ENCODE measurements around the gene ADAM22.

The ADAM22 gene

GRCh38 chr7:88214456-88214855, 280.4 kb downstream of the ADAM22 start:
- H2AFZ ChIP-seq (ENCODE audit: low read depth, low read length): no peak overlapping the region
- H3K4me1 ChIP-seq (ENCODE audit: low read length): peaks cover 23% of the 10 kb centered on the region
- no peak overlapping the region for H3K4me3 ChIP-seq (ENCODE audit: low read length)
- TF ChIP-seq EZH2phosphoT487 (IDR thresholded peaks at IDR 0.05; ENCODE audit: low read depth): no peak
- TF ChIP-seq, protein P1, sequence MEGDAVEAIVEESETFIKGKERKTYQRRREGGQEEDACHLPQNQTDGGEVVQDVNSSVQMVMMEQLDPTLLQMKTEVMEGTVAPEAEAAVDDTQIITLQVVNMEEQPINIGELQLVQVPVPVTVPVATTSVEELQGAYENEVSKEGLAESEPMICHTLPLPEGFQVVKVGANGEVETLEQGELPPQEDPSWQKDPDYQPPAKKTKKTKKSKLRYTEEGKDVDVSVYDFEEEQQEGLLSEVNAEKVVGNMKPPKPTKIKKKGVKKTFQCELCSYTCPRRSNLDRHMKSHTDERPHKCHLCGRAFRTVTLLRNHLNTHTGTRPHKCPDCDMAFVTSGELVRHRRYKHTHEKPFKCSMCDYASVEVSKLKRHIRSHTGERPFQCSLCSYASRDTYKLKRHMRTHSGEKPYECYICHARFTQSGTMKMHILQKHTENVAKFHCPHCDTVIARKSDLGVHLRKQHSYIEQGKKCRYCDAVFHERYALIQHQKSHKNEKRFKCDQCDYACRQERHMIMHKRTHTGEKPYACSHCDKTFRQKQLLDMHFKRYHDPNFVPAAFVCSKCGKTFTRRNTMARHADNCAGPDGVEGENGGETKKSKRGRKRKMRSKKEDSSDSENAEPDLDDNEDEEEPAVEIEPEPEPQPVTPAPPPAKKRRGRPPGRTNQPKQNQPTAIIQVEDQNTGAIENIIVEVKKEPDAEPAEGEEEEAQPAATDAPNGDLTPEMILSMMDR (IDR thresholded peaks at IDR 0.05; ENCODE audit: low read depth, low read length): no peak
- peaks cover 71% of the 10 kb centered on the region for H3K36me3 ChIP-seq (replicated peaks; ENCODE audit: low read depth, low read length)
- H3K9me3 ChIP-seq (ENCODE audit: insufficient read depth, low read length): no peaks in the 10 kb centered on the region
- H3K27me3 ChIP-seq (ENCODE audit: low read depth, low read length): no peaks in the 10 kb centered on the region
- no peak overlapping the region for H3K4me2 ChIP-seq (ENCODE audit: low read length)
- peaks cover 78% of the 10 kb centered on the region for H3K79me2 ChIP-seq (ENCODE audit: low read length)
- peaks cover 70% of the 10 kb centered on the region for H4K20me1 ChIP-seq (ENCODE audit: insufficient read depth, low read length)
- H3K9ac ChIP-seq (ENCODE audit: low read length): no peak overlapping the region
- H3K27ac ChIP-seq (ENCODE audit: low read length): no peak overlapping the region

- H3K4me1 ChIP-seq (ENCODE audit: low read length): peaks cover 23% of the 10 kb centered on the region
- TF ChIP-seq, protein P1 (IDR thresholded peaks at IDR 0.05; ENCODE audit: low read depth, low read length): no peak
- TF ChIP-seq EZH2phosphoT487 (IDR thresholded peaks at IDR 0.05; ENCODE audit: low read depth): no peak
- H3K79me2 ChIP-seq (ENCODE audit: low read length): peaks cover 87% of the 10 kb centered on the region
- H3K27ac ChIP-seq (ENCODE audit: low read length): no peak overlapping the region
- H3K9me3 ChIP-seq (ENCODE audit: insufficient read depth, low read length): no peaks in the 10 kb centered on the region
- no peaks in the 10 kb centered on the region for H3K27me3 ChIP-seq (ENCODE audit: low read depth, low read length)
- no peak overlapping the region for H2AFZ ChIP-seq (ENCODE audit: low read depth, low read length)
- peaks cover 69% of the 10 kb centered on the region for H4K20me1 ChIP-seq (ENCODE audit: insufficient read depth, low read length)
- no peak overlapping the region for H3K9ac ChIP-seq (ENCODE audit: low read length)
- peaks cover 65% of the 10 kb centered on the region for H3K36me3 ChIP-seq (replicated peaks; ENCODE audit: low read depth, low read length)
- H3K4me2 ChIP-seq (ENCODE audit: low read length): no peak overlapping the region
- H3K4me3 ChIP-seq (ENCODE audit: low read length): no peak overlapping the region
Measured at GRCh38 chr7:88215295-88215694, 281.2 kb downstream of the ADAM22 start.

DNA sequence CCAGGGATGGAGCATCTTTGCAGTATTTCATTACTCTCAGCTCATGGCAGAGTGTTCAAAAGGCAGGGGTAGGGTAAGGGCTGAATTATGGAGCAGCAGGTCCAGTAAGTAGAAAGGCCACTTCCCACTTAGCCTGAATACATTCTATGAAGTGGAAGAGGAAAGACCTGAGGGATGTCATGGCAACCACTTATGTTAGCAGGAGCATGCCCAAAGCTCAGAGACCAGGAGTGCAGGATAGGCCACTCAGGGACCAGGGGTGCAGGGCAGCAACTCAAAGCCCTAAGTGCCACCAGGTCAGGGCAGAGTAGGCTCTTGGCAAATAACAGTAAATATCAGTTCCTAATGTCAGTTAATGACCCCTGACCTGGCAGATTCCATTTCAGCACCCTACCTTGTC, 282.2 kb downstream of the ADAM22 start:
- H3K4me2 ChIP-seq (ENCODE audit: low read length): no peak overlapping the region
- peaks cover 88% of the 10 kb centered on the region for H3K79me2 ChIP-seq (ENCODE audit: low read length)
- peaks cover 28% of the 10 kb centered on the region for H3K4me1 ChIP-seq (ENCODE audit: low read length)
- no peaks in the 10 kb centered on the region for H3K9me3 ChIP-seq (ENCODE audit: insufficient read depth, low read length)
- no peaks in the 10 kb centered on the region for H3K27me3 ChIP-seq (ENCODE audit: low read depth, low read length)
- TF ChIP-seq, protein P1 (IDR thresholded peaks at IDR 0.05; ENCODE audit: low read depth, low read length): no peak
- TF ChIP-seq EZH2phosphoT487 (IDR thresholded peaks at IDR 0.05; ENCODE audit: low read depth): no peak
- peaks cover 58% of the 10 kb centered on the region for H3K36me3 ChIP-seq (replicated peaks; ENCODE audit: low read depth, low read length)
- peaks cover 65% of the 10 kb centered on the region for H4K20me1 ChIP-seq (ENCODE audit: insufficient read depth, low read length)
- H3K4me3 ChIP-seq (ENCODE audit: low read length): no peak overlapping the region
- H3K27ac ChIP-seq (ENCODE audit: low read length): no peak overlapping the region
- no peak overlapping the region for H2AFZ ChIP-seq (ENCODE audit: low read depth, low read length)
- H3K9ac ChIP-seq (ENCODE audit: low read length): no peak overlapping the region

DNA sequence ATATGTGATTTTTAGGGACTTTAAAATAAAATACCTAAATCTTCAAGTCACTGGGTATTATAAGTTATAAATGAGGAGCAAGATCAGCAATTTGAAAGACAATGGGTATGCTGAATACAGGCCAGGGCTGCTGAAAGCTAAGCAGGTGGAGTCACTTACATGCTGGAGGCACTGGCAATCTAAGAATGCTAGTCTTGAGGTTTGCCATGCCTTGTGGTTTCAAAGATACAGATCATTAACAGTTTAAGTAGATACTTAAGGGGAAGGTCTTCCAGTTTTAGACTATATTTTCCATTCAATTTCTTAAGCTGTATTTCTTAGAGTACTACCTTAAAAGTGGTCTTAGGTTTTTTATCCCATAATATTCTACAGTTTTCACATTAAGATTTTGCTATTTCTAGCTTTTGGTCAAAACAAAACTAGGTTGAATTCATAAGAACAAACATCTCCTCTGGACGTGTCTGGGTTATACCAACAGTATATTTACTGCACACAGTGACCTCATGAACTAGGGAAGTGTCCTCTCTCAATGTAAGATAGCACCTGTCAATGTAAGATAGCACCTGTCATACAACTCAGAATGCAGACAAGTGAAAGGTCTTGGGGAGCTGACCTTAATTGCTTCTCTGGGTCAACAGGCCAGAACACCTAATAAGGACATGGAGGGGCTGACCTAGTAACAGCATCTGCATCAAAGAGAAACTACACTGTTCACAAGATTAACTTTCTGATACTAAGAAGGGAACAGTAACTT, 283.8 kb downstream of the ADAM22 start:
- peaks cover 28% of the 10 kb centered on the region for H3K4me1 ChIP-seq (ENCODE audit: low read length)
- peak overlapping the region; percentile 99 for H3K27ac ChIP-seq (ENCODE audit: low read length)
- no peaks in the 10 kb centered on the region for H3K27me3 ChIP-seq (ENCODE audit: low read depth, low read length)
- peak overlapping the region; percentile 94 for H3K4me2 ChIP-seq (ENCODE audit: low read length)
- no peaks in the 10 kb centered on the region for H3K9me3 ChIP-seq (ENCODE audit: insufficient read depth, low read length)
- peaks cover 72% of the 10 kb centered on the region for H3K79me2 ChIP-seq (ENCODE audit: low read length)
- peak overlapping the region; percentile 87 for H3K4me3 ChIP-seq (ENCODE audit: low read length)
- TF ChIP-seq, protein P1 (IDR thresholded peaks at IDR 0.05; ENCODE audit: low read depth, low read length): no peak
- H3K36me3 ChIP-seq (replicated peaks; ENCODE audit: low read depth, low read length): peaks cover 43% of the 10 kb centered on the region
- no peak overlapping the region for H2AFZ ChIP-seq (ENCODE audit: low read depth, low read length)
- peaks cover 49% of the 10 kb centered on the region for H4K20me1 ChIP-seq (ENCODE audit: insufficient read depth, low read length)
- peak overlapping the region; percentile 59 for H3K9ac ChIP-seq (ENCODE audit: low read length)

Data from OCI-LY3 (cell line).